ENCODE results near the gene SFR1. TPM values are rescaled to one million over a fixed set of nuclear protein-coding genes. Genes with fewer than 3 reads are reported as not detected.

The SFR1 gene
- total and polyA plus RNA-seq, 7 donors: 6.1 to 13.9 (median 7.2) TPM

GRCh38 chr10:104120903-104121484 is 977 bp upstream of the SFR1 start:
- intact Hi-C loops (cut with DNase I): loop anchor here (1.0 to 5.0 kb wide), 4 partner anchors 135 to 234 kb away; partner anchors contain the start of genes CFAP58 and SLK
- H3K9me3 ChIP-seq: no peaks in the 10 kb centered on the region
- TF ChIP-seq POLR2AphosphoS5 (IDR thresholded peaks at IDR 0.05): peak; percentile 36 to 81 (median 46)
- TF ChIP-seq POLR2A (IDR thresholded peaks at IDR 0.05): peak in 1 of 2 donors; percentile 15
- TF ChIP-seq, protein P1, sequence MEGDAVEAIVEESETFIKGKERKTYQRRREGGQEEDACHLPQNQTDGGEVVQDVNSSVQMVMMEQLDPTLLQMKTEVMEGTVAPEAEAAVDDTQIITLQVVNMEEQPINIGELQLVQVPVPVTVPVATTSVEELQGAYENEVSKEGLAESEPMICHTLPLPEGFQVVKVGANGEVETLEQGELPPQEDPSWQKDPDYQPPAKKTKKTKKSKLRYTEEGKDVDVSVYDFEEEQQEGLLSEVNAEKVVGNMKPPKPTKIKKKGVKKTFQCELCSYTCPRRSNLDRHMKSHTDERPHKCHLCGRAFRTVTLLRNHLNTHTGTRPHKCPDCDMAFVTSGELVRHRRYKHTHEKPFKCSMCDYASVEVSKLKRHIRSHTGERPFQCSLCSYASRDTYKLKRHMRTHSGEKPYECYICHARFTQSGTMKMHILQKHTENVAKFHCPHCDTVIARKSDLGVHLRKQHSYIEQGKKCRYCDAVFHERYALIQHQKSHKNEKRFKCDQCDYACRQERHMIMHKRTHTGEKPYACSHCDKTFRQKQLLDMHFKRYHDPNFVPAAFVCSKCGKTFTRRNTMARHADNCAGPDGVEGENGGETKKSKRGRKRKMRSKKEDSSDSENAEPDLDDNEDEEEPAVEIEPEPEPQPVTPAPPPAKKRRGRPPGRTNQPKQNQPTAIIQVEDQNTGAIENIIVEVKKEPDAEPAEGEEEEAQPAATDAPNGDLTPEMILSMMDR (IDR thresholded peaks at IDR 0.05): no peak
- H3K27ac ChIP-seq: peak overlapping the region; percentile 96 to 98 (median 98)
- peak overlapping the region; percentile 61 to 84 (median 72) for H3K4me3 ChIP-seq
- DNase-seq: peak; percentile 97
- 0% methylated on average over 28 of the region's 28 CpGs for WGBS, 2 donors
- peaks cover 0 to 8% (median 0%) of the 10 kb centered on the region in 4 donors for H3K36me3 ChIP-seq
- H3K4me1 ChIP-seq: peaks cover 0 to 13% (median 8%) of the 10 kb centered on the region in 4 donors
- H3K27me3 ChIP-seq: no peaks in the 10 kb centered on the region

DNA sequence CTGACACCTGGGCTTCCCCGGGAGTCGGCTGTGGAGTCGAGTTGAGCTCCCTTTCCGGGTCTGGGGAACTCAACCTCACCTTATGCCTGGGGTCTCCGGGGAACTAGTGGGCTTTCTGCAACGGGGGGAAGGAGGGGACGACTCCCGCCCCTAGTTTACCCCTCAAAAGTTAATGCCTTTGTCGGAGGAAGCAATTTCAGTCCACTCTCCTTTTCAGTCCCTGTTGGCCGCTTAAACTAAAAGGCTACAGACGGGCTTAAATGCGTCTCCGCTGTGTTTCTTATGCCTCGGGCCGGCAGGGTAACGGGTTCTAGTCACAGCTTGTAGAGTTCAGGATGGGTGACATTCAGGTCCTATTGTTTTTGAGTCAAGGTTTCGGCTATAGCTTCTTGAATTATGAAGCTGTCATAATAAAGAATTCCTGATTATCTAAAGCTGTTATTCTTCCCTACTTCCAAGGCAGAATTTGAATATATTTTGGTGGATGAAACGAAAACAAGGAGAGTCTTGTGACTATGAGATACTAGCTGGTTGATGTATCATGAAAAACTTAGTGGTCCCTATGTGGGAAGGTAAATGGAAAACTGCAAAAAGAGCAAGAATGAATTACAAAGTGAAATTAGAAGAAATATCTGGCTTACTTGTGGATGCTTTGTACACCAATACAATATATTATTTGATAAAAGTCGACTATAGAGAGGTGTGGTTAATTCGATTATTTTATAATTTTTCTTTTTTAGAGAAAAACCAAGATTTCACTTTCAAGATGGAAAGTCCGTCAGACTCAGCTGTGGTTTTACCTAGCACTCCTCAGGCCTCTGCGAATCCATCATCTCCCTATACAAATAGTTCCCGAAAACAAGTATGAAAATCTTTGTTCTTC is 495 bp downstream of the SFR1 start:
- peaks cover 0 to 13% (median 8%) of the 10 kb centered on the region in 4 donors for H3K4me1 ChIP-seq
- H3K4me3 ChIP-seq: peak overlapping the region; percentile 69 to 84 (median 78)
- 16 to 18% methylated on average over 23 of the region's 23 CpGs for WGBS, 2 donors
- peaks cover 0 to 9% (median 0%) of the 10 kb centered on the region in 4 donors for H3K36me3 ChIP-seq
- peak overlapping the region; percentile 96 to 98 (median 98) for H3K27ac ChIP-seq
- no peaks in the 10 kb centered on the region for H3K9me3 ChIP-seq
- TF ChIP-seq POLR2A (IDR thresholded peaks at IDR 0.05): no peak
- TF ChIP-seq, protein P1 (IDR thresholded peaks at IDR 0.05): no peak
- TF ChIP-seq POLR2AphosphoS5 (IDR thresholded peaks at IDR 0.05): no peak
- TF ChIP-seq EP300 (IDR thresholded peaks at IDR 0.05): no peak
- intact Hi-C loops (cut with DNase I): loop anchor here (1.0 to 5.0 kb wide), 4 partner anchors 110 to 235 kb away; partner anchors contain the start of genes CFAP43, CFAP58 and STN1
- DNase-seq: no peak
- H3K27me3 ChIP-seq: no peaks in the 10 kb centered on the region

- DNase-seq: no peak
- Histone ChIP-seq H3K4me1 (peaks cover 0 to 13% (median 8%) of the 10 kb centered on the region in 4 donors), H3K4me3 (no peak overlapping the region), H3K27me3 (no peaks in the 10 kb centered on the region), H3K36me3 (peaks cover 0 to 9% (median 0%) of the 10 kb centered on the region in 4 donors), H3K9me3 (no peaks in the 10 kb centered on the region), H3K27ac (peak overlapping the region in 2 of 4 donors; percentile 98)
- intact Hi-C loops (cut with DNase I): loop anchor here (2.0 to 5.0 kb wide), 3 partner anchors 109 to 236 kb away; partner anchors contain the start of genes CFAP43 and CFAP58
- TF ChIP-seq POLR2AphosphoS5 (IDR thresholded peaks at IDR 0.05) (no peak), EP300 (IDR thresholded peaks at IDR 0.05) (no peak), POLR2A (IDR thresholded peaks at IDR 0.05) (no peak)
- TF ChIP-seq, protein P1 (IDR thresholded peaks at IDR 0.05): no peak
- 81 to 84% methylated on average over 1 of the region's 1 CpG for WGBS, 2 donors
Measured at GRCh38 chr10:104123397-104123796, 1.4 kb downstream of the SFR1 start.

DNA sequence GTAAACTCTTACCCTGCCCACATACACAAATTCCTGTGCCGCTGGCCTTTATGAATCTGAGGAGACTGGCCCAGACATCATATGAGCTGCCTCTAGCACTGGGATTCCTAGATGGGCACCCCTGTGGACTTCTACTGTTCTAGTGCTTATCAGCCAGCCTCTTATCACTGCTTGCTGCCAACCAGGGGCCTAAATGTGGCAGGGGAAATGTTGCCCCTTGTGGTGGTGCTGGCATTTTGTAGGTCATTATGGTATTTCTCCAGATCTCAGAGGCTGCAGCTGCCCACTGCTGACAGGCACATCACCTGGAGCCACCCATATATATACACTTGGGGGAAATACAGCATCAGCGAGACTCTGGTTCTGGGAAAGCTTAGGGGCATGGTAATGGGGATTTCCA is 5.4 kb downstream of the SFR1 start:
- 82 to 86% methylated on average over 2 of the region's 2 CpGs for WGBS, 2 donors
- intact Hi-C loops (cut with DNase I): no loop called here
- H3K27ac ChIP-seq: no peak overlapping the region
- no peaks in the 10 kb centered on the region for H3K27me3 ChIP-seq
- no peaks in the 10 kb centered on the region for H3K9me3 ChIP-seq
- no peak overlapping the region for H3K4me3 ChIP-seq
- peaks cover 0 to 5% (median 0%) of the 10 kb centered on the region in 4 donors for H3K4me1 ChIP-seq
- peaks cover 0 to 9% (median 0%) of the 10 kb centered on the region in 4 donors for H3K36me3 ChIP-seq
- DNase-seq: no peak
- TF ChIP-seq POLR2A (IDR thresholded peaks at IDR 0.05): no peak
- no peak for TF ChIP-seq EP300 (IDR thresholded peaks at IDR 0.05)
- TF ChIP-seq POLR2AphosphoS5 (IDR thresholded peaks at IDR 0.05): no peak
- TF ChIP-seq, protein P1 (IDR thresholded peaks at IDR 0.05): no peak
